B cell (primary cell): ENCODE data around the gene TNFRSF1B. TPM values are rescaled to one million over a fixed set of nuclear protein-coding genes. Genes with fewer than 3 reads are reported as not detected.

Source experiments
- ATAC-seq: fragments of 200-7000 bp; cut with Tn5 transposase; one replicate; pipeline ENCODE4 v1.10.0; 2021; ENCODE audit warnings: low read depth, mild to moderate bottlenecking, moderate number of reproducible peaks, moderate library complexity
- CTCF ChIA-PET: fragments of 350-600 bp; sonication (Branson Sonifier 250); formaldehyde crosslinking; loops from one replicate; lab custom pipeline; 2021; ENCODE audit warnings: antibody characterized with exemption, inconsistent platforms; lab: Charles Lee
- POLR2A ChIA-PET: fragments of 350-600 bp; sonication (Branson Sonifier 250); formaldehyde crosslinking; loops from one replicate; lab custom pipeline; 2021; ENCODE audit warnings: antibody characterized with exemption; lab: Charles Lee
- DNase-seq: peaks from one replicate; pipeline ENCODE4 v3.0.0; 2013
- H2AFZ ChIP-seq: 2 replicates; pipeline ENCODE4 v1.6.1; 2012; ENCODE audit warnings: mild to moderate bottlenecking, low read depth, low read length; ENCODE audit not compliant: insufficient read depth, poor library complexity, severe bottlenecking
- H3K27ac ChIP-seq, 2 donors: 1 replicate in 1 of 2; 2 replicates in 1 of 2; pipeline ENCODE4 v1.5.1; 2012 to 2013; ENCODE audit warnings: low read length in 2 of 2, mild to moderate bottlenecking in 2 of 2, moderate library complexity in 1 of 2
- H3K27me3 ChIP-seq, 4 experiments: fragments of 200-600 bp in 1 of 4; sonication (generic) in 1 of 4; replicated peaks in 1 of 4; 1 replicate in 2 of 4; 2 replicates in 2 of 4; pipeline versions ENCODE4 v1.6.1 to v1.7.0; 2013 to 2016; ENCODE audit warnings: low read length in 3 of 4, mild to moderate bottlenecking in 2 of 4, mixed read lengths in 1 of 4, moderate library complexity in 1 of 4; ENCODE audit not compliant: insufficient read depth in 4 of 4, control insufficient read depth in 3 of 4; ENCODE audit errors: control extremely low read depth in 1 of 4
- H3K36me3 ChIP-seq, 2 experiments: replicated peaks in 1 of 2; 1 replicate in 1 of 2; 2 replicates in 1 of 2; pipeline versions ENCODE4 v1.6.1 to v1.7.1; 2013; ENCODE audit warnings: low read length in 1 of 2; ENCODE audit not compliant: insufficient read depth in 2 of 2, control insufficient read depth in 1 of 2; ENCODE audit errors: control extremely low read depth in 1 of 2, extremely low read depth in 1 of 2
- H3K4me1 ChIP-seq, 2 donors: fragments of 200-600 bp in 1 of 2; sonication (generic) in 1 of 2; 1 replicate in 1 of 2; 2 replicates in 1 of 2; pipeline versions ENCODE4 v1.5.1 to v1.6.1; 2013 to 2017; ENCODE audit warnings: low read length in 2 of 2; ENCODE audit not compliant: control insufficient read depth in 2 of 2, insufficient read depth in 2 of 2
- H3K4me2 ChIP-seq: replicated peaks from 2 replicates; pipeline ENCODE3; 2012; ENCODE audit warnings: mild to moderate bottlenecking, low read depth, low read length; ENCODE audit not compliant: poor library complexity, severe bottlenecking
- H3K4me3 ChIP-seq, 5 experiments: fragments of 200-600 bp in 1 of 5; sonication (generic) in 1 of 5; 1 replicate in 3 of 5; 2 replicates in 2 of 5; pipeline versions ENCODE4 v1.5.1 to v1.7.0; 2011 to 2016; ENCODE audit warnings: low read length in 4 of 5, mild to moderate bottlenecking in 4 of 5, low read depth in 2 of 5, control low read depth in 1 of 5, moderate library complexity in 1 of 5; ENCODE audit not compliant: insufficient read depth in 1 of 5; ENCODE audit errors: control extremely low read depth in 1 of 5, extremely low read depth in 1 of 5
- H3K79me2 ChIP-seq: fragments of 200-600 bp; sonication (generic); one replicate; pipeline ENCODE4 v1.6.0; 2016; ENCODE audit warnings: low read length; ENCODE audit not compliant: control insufficient read depth, insufficient read depth
- H3K9ac ChIP-seq: fragments of 200-600 bp; sonication (generic); 2 replicates; pipeline ENCODE4 v1.6.1; 2017; ENCODE audit warnings: mild to moderate bottlenecking, low read length, moderate library complexity
- H3K9me3 ChIP-seq, 3 donors: one replicate each; pipeline versions ENCODE4 v1.6.1 to v1.7.1; 2013; ENCODE audit warnings: low read length in 2 of 3; ENCODE audit not compliant: control insufficient read depth in 2 of 3, insufficient read depth in 1 of 3; ENCODE audit errors: control extremely low read depth in 1 of 3
- H4K20me1 ChIP-seq: 2 replicates; pipeline ENCODE4 v1.6.0; 2012; ENCODE audit warnings: mild to moderate bottlenecking, low read length; ENCODE audit not compliant: insufficient read depth, control insufficient read depth, poor library complexity, severe bottlenecking
- H3K27ac Mint-ChIP-seq: one replicate; pipeline ENCODE4 v1.8.0; 2021; ENCODE audit warnings: mixed read lengths
- H3K27me3 Mint-ChIP-seq: one replicate; pipeline ENCODE4 v1.8.0; 2021; ENCODE audit warnings: mixed read lengths
- H3K4me1 Mint-ChIP-seq: one replicate; pipeline ENCODE4 v1.8.0; 2021; ENCODE audit warnings: mixed read lengths
- H3K4me3 Mint-ChIP-seq: one replicate; pipeline ENCODE4 v1.8.0; 2021; ENCODE audit warnings: mixed read lengths
- H3K9me3 Mint-ChIP-seq: one replicate; pipeline ENCODE4 v1.8.0; 2022; ENCODE audit warnings: mixed read lengths; ENCODE audit not compliant: insufficient read depth
- CTCF ChIP-seq: fragments of 200-600 bp; IDR thresholded peaks from one replicate; pipeline ENCODE4 v1.8.0; 2022; ENCODE audit warnings: antibody characterized with exemption, mild to moderate bottlenecking
- EZH2 ChIP-seq: IDR thresholded peaks from 2 replicates; pipeline ENCODE4 v1.6.1; 2012; ENCODE audit warnings: borderline replicate concordance, low read depth, mild to moderate bottlenecking, moderate library complexity, low read length; ENCODE audit not compliant: insufficient read depth, poor library complexity, severe bottlenecking
- WGBS: methylation state at CpG from one replicate; pipeline ENCODE4 v1.1.5; 2013; ENCODE audit warnings: missing lambda C conversion rate; ENCODE audit not compliant: insufficient coverage; 5-methylcytosine and 5-hydroxymethylcytosine counted together
- intact Hi-C: fragments of 100-400 bp; cut with micrococcal nuclease; formaldehyde crosslinking; loops from one replicate; pipeline ENCODE4 v1.10.0; 2022
- polyA plus RNA-seq: library from polyadenylated mRNA; depleted of rRNA; stranded (reverse); fragments of >200 nt; gene quantifications from 2 replicates; pipeline ENCODE4 v1.2.3, GENCODE V29; 2012
- total RNA-seq, 2 donors: library from RNA; stranded (reverse); fragments of 120-200 nt in 1 of 2; gene quantifications; 1 replicate in 1 of 2; 2 replicates in 1 of 2; pipeline versions ENCODE4 v1.2.3 to v1.2.4, GENCODE V29; 2013 to 2022

TNFRSF1B gene
- total and polyA plus RNA-seq, 2 donors (not counting 1 experiment from before 2014, with no cell fraction given): 37.7 to 99.4 TPM

DNA sequence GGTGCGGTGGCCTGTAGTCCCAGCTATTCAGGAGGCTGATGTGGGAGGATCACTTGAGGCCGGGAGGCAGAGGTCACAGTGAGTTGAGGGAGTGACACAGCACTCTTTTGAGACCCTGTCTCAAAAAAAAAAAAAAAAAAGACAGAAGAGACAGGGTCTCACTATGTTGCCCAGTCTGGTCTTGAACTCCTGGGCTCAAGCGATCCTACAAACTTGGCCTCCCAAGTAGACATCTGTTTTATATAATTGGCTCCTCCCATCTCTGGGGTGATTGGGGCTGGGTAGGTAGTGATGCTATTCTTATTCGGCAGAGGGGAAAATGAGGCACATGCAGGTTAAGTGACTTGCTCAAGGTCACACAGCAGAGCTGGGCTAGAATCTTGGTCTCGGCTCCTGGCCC, 39.4 kb downstream of the TNFRSF1B start:
- Histone ChIP-seq H3K4me2 (no peak overlapping the region), H4K20me1 (no peaks in the 10 kb centered on the region), H3K27me3 (no peaks in the 10 kb centered on the region), H3K4me1 (peaks cover 28 to 76% of the 10 kb centered on the region in 2 donors), H3K9me3 (peaks cover 0 to 4% (median 0%) of the 10 kb centered on the region in 3 donors), H3K4me3 (no peak overlapping the region), H3K27ac (no peak overlapping the region), H3K79me2 (no peaks in the 10 kb centered on the region), H2AFZ (no peak overlapping the region), H3K36me3 (peaks cover 0 to 38% of the 10 kb centered on the region in 2 experiments), H3K9ac (no peak overlapping the region)
- DNase-seq (no peak), ATAC-seq (no peak)
- Mint-ChIP-seq H3K27ac (no peak overlapping the region), H3K9me3 (no peaks in the 10 kb centered on the region), H3K27me3 (no peaks in the 10 kb centered on the region), H3K4me1 (peaks cover 74% of the 10 kb centered on the region), H3K4me3 (no peak overlapping the region)
- TF ChIP-seq CTCF (no peak), EZH2 (no peak)
- intact Hi-C loops: no loop called here
- CTCF ChIA-PET: interaction anchor here (0.9 to 17.5 kb wide), 6 partner anchors 8 to 93 kb away, joined by 3 to 685 read pairs (median 24); no protein-coding TSS in a partner anchor
- POLR2A ChIA-PET: interaction anchor here (0.7 kb wide), 1 partner anchor 12 kb away, joined by 12 read pairs; no protein-coding TSS in a partner anchor
- 97% methylated on average over 3 of the region's 5 CpGs for WGBS

DNA sequence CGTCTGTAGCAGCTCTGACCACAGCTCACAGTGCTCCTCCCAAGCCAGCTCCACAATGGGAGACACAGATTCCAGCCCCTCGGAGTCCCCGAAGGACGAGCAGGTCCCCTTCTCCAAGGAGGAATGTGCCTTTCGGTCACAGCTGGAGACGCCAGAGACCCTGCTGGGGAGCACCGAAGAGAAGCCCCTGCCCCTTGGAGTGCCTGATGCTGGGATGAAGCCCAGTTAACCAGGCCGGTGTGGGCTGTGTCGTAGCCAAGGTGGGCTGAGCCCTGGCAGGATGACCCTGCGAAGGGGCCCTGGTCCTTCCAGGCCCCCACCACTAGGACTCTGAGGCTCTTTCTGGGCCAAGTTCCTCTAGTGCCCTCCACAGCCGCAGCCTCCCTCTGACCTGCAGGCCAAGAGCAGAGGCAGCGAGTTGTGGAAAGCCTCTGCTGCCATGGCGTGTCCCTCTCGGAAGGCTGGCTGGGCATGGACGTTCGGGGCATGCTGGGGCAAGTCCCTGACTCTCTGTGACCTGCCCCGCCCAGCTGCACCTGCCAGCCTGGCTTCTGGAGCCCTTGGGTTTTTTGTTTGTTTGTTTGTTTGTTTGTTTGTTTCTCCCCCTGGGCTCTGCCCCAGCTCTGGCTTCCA, 40.1 kb downstream of the TNFRSF1B start:
- no peak overlapping the region for H2AFZ ChIP-seq
- no peaks in the 10 kb centered on the region for H4K20me1 ChIP-seq
- ATAC-seq (no peak), DNase-seq (no peak)
- peak overlapping the region; percentile 26 for H3K27ac Mint-ChIP-seq
- H3K27me3 Mint-ChIP-seq: no peaks in the 10 kb centered on the region
- H3K79me2 ChIP-seq: no peaks in the 10 kb centered on the region
- H3K4me2 ChIP-seq: no peak overlapping the region
- H3K9me3 ChIP-seq: peaks cover 0 to 4% (median 0%) of the 10 kb centered on the region in 3 donors
- H3K4me3 ChIP-seq: no peak overlapping the region
- H3K27me3 ChIP-seq: no peaks in the 10 kb centered on the region
- H3K4me3 Mint-ChIP-seq: no peak overlapping the region
- H3K4me1 Mint-ChIP-seq: peaks cover 72% of the 10 kb centered on the region
- H3K9ac ChIP-seq: no peak overlapping the region
- no peak for TF ChIP-seq CTCF
- no peak for TF ChIP-seq EZH2
- POLR2A ChIA-PET: interaction anchor here (0.6 kb wide), 1 partner anchor 8 kb away, joined by 5 read pairs; no protein-coding TSS in a partner anchor
- WGBS: 87% methylated on average over 17 of the region's 17 CpGs
- peaks cover 31 to 76% of the 10 kb centered on the region in 2 donors for H3K4me1 ChIP-seq
- no peaks in the 10 kb centered on the region for H3K9me3 Mint-ChIP-seq
- CTCF ChIA-PET: interaction anchor here (0.9 to 17.5 kb wide), 7 partner anchors 8 to 93 kb away, joined by 3 to 685 read pairs (median 3); no protein-coding TSS in a partner anchor
- H3K27ac ChIP-seq: no peak overlapping the region
- intact Hi-C loops: no loop called here
- peaks cover 0 to 33% of the 10 kb centered on the region in 2 experiments for H3K36me3 ChIP-seq
